ENCODE measurements around the gene COPG1. TPM values are rescaled to one million over a fixed set of nuclear protein-coding genes. Genes with fewer than 3 reads are reported as not detected.
"Not testable (repeated sequence)": the region's sequence is repeated elsewhere in the genome, so short reads cannot be mapped to it uniquely, and the experiment has no call there.

Gene COPG1
- polyA plus RNA-seq = 10 to 100 TPM; 76.5 to 89.2 (median 82.1) TPM

GRCh38 chr3:129249284-129250065 is at the start of gene COPG1:
Gene COPG1 (plus strand): TSS chr3:129249606. CDS start chr3:129249710, 104 bp downstream.
- H3K27ac ChIP-seq (ENCODE audit: low read depth, low read length) = peak within 1 kb of the TSS; percentile 8
- 0 to 1% (median 0%) methylated on average over 41 to 48 of the region's 48 CpGs for WGBS, 3 donors

DNA sequence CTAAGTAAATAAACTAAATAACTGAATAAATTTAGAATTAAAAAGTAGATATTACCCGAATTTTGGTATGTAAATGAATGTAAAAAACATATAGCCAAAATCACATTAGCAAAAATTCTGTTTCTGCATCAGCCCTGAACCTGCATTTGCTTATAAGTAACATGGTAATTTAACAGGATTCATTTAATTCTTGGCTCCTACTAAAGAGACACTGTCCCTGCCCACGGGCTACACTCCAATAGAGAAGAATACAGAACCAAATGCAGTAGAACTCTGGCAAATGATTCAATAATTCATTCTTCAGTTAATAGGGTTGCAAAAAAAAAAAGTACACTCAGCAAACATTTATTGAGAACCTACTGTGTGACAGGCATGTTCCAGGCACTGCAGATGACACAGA is 44.9 kb upstream of the COPG1 start:
- WGBS, 3 donors = 65 to 75% (median 71%) methylated on average over 2 of the region's 2 CpGs
- H3K27ac ChIP-seq (ENCODE audit: low read depth, low read length) = no peak overlapping the region

DNA sequence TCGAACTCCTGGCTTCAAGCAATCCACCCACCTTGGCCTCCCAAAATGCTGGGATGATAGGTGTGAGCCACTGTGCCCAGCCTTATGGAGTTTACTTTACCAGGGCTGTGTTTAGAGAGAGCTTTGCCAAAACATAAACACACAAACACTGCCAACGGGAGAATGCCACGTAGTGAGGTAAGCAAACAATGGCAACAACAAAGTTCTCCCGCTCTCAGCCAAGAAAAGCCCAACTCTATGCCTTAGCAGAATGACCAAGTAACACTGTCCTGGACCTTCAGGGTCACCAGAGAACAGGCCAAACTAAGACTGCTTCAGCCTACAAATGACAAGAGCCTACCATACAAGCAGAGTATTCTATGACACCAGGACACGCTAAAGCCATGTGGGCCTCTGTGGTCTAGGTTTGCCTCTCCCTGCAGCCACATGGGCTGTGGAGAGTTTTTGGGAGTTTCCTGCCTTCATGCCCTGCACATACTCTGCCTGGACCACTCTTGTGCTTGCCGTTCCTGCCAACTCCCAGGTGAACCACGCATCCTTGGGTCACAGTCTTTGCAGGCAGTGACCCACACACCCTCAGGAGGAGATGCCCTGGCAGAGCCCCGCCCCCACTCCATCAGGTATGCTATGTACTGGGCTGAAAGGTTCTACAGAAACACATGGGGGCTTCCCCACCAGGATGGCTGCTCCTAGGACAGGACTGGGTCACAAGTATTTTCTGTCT is 44.1 kb upstream of the COPG1 start:
- 83 to 91% (median 89%) methylated on average over 8 of the region's 8 CpGs for WGBS, 3 donors
- H3K27ac ChIP-seq (ENCODE audit: low read depth, low read length) = no peak overlapping the region

DNA sequence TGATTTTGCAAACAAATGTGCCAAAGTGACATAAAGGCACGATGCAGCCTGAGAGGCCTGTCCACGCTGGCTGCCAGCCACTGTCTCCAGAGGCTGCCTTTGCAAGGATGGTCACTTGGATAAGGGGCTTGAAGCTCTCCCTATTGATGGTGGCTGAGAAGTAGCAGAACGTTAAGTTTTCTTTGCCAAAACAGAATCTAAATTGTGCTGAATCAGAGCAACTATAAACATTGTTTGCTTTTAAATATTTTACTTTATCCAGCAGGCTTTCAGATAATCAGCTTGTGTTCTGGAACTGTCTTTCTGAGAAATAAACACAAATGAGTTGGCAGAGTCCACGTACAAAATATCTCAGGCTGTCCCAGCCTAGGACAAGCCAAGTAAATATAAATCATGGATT is 41.9 kb upstream of the COPG1 start:
- 38 to 65% (median 56%) methylated on average over 4 of the region's 4 CpGs for WGBS, 3 donors
- no peak overlapping the region for H3K27ac ChIP-seq (ENCODE audit: low read depth, low read length)

DNA sequence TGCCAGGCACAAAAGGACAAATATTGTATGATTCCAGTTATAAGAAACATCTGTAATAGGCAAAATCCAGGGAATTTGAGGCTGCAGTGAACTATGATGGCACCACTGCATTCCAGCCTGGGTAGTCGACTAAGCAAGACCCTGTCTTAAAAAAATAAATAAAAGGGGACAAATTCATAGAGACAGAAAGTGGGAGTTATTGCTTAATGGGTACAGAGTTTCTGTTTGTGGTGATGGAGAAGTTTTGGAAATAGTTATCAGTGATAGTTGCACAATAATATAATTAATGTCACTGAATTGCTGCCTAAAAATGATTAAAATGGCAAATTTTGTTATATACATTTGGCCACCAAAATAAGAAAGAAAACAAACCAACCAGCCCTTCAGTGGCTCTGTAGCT is 38.1 kb upstream of the COPG1 start:
- H3K27ac ChIP-seq (ENCODE audit: low read depth, low read length) = no peak overlapping the region
- 31 to 80% (median 35%) methylated on average over 1 of the region's 1 CpG for WGBS, 3 donors

DNA sequence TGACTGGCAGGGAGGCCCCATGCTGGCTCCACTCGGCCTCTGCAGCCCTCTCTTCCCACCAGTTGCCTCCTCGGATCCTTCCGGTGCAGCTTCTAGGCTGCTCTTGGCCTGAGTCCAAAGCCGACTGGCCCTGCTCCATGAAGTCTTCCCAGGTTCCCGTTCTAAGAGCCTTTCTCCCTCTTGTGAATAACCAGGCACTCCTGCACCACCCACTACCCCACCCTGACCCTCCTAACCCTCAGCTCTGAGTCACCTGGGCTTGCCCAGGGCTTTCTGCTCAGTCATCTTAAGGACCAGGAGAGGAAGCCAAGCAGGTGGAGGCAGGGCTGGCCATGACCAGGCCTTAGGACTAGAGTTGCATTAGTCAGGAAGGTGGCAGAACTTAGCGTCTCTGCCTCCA is 37.6 kb upstream of the COPG1 start:
- no peak overlapping the region for H3K27ac ChIP-seq (ENCODE audit: low read depth, low read length)
- 11 to 22% (median 13%) methylated on average over 6 of the region's 6 CpGs for WGBS, 3 donors

- WGBS, 3 donors = 96 to 100% (median 98%) methylated on average over 5 of the region's 5 CpGs
- H3K27ac ChIP-seq (ENCODE audit: low read depth, low read length) = no peak overlapping the region
Observed at GRCh38 chr3:129213238-129213637, 36.2 kb upstream of the COPG1 start.

DNA sequence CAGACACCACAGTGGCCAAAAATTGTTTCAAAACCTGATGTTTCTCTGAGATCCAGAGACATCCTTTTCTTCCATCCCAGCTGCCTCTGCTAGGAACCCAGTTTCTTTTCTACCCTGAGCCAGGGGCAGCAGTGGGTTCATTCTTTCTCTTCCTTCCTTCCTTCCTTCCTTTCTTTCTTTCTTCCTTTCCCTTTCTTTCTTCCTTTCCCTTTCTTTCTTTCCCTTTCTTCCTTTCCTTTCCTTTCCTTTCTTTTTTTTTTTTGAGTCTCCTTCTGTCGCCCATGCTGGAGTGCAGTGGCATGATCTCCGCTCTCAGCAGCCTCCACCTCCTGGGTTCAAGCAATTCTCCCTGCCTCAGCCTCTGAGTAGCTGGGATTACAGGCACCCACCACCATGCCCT is 30.7 kb upstream of the COPG1 start:
- WGBS, 3 donors = 85 to 90% (median 90%) methylated on average over 2 of the region's 2 CpGs
- no peak overlapping the region for H3K27ac ChIP-seq (ENCODE audit: low read depth, low read length)

DNA sequence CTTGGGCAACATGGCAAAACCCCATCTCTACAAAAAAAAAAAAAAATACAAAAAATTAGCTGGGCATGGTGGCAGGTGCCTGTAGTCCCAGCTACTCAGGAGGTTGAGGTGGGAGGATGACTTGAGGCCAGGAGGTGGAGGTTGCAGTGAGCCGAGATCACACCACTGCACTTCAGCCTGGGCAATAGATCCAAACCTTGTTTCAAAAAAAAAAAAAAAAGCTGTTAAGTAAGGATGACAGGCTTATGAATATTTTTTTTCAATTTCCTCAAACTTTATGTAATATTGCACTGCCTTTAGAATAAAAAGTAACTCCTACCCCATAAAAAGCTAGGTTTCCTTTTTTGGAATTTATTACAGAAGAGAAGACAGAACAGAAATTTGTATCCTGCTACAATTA is 25.0 kb upstream of the COPG1 start:
- not testable (repeated sequence) for H3K27ac ChIP-seq (ENCODE audit: low read depth, low read length)
- WGBS, 3 donors = 52 to 80% (median 58%) methylated on average over 1 of the region's 1 CpG

DNA sequence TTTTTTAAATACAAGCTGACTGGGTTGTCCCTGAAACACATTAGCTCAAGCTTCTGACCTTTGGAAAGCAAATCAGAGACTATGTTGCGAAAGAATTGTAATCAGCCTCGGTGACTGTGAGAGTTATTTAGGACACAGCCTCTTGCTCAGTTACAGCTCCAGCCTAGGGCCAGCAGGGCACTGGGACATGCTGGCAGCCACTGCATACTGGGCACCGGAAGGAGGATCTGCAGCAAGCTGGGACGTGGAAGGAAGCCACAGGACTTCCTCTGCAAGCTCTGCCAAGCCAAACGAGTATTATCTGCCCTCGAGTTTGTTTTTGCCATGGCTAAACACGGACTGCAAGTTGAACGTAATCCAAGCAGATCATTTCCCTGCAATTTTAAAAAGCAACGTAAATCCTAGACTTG is 24.4 kb upstream of the COPG1 start:
- no peak overlapping the region for H3K27ac ChIP-seq (ENCODE audit: low read depth, low read length)
- WGBS, 3 donors = 1 to 2% (median 2%) methylated on average over 9 of the region's 9 CpGs

GRCh38 chr3:129226374-129226773 is 23.0 kb upstream of the COPG1 start:
- no peak overlapping the region for H3K27ac ChIP-seq (ENCODE audit: low read depth, low read length)
- WGBS, 3 donors = 62 to 85% (median 64%) methylated on average over 6 of the region's 6 CpGs

DNA sequence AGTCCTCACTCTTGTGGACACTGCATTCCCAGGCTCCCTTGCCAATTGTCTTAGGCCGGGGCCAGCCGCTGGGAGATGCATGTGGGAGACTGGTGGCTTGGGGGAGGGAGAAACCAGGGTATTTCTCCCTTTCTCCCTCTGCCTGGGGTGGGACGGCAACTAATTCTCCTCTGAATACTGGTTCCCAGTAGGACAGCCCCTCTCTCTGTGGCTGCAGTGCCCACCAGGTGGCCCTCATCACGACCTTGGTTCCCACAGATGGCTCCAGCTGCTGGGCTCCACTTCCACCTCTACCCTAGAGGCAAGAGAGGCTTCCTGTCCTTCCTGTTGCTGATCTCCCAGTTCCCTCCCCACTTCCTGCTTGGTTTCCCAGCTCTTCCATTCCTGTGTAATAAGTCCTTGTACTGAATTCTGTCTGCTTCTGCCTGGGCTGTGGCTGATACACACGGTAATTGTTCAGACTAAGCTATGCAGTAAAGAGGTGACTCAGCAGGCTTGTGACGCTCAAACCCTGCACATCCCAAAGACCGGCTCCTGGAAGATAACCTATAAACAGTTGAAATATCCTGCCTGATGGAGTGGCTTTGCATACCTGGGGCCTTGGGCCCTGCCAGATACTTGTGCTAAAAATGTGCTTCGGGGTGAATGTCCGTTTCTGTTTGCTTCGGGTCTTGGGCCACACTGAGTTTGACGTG is 20.4 kb upstream of the COPG1 start:
- H3K27ac ChIP-seq (ENCODE audit: low read depth, low read length) = peak overlapping the region; percentile 72
- WGBS, 3 donors = 47 to 79% (median 50%) methylated on average over 11 of the region's 11 CpGs

- 40 to 67% (median 50%) methylated on average over 7 of the region's 7 CpGs for WGBS, 3 donors
- peak overlapping the region; percentile 29 for H3K27ac ChIP-seq (ENCODE audit: low read depth, low read length)
Observed at GRCh38 chr3:129230311-129231019, 18.9 kb upstream of the COPG1 start.

DNA sequence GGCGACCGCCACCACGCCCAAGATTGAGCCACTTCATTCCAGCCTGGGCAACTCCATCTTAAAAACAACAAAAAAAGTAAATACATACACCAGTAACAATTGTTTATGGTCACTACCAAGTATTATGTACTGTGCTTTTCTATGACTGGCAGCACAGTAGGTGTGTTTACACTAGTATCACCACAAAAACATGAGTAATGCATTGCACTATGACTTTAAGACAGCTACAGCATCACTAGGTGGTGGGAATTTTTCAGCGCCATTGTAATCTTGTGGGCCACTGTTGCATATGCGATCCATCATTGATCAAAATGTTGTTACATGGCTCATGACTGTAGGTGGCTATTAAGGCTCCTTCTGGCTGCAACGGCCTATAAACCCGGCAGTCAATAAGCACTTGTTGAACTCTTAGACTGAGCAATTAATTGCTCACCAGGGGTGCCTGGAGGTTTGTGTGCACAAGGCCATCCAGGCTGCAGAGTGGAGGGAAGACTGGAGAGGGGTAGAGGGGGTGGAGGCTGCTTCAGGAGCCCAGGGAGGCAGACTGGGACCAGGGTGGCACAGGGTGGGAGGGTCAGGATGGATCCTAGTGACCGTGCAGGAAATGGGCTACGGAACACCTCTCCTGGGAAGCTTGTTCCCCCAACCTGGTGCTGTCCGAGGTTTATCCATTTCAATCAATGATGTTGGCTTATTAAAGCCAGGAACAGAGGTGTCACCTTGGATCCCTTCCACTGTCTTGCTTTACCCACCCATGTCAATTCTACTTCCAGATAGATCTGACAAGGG is 17.9 kb upstream of the COPG1 start:
- 52 to 87% (median 81%) methylated on average over 10 of the region's 10 CpGs for WGBS, 3 donors
- peak overlapping the region; percentile 76 for H3K27ac ChIP-seq (ENCODE audit: low read depth, low read length)

DNA sequence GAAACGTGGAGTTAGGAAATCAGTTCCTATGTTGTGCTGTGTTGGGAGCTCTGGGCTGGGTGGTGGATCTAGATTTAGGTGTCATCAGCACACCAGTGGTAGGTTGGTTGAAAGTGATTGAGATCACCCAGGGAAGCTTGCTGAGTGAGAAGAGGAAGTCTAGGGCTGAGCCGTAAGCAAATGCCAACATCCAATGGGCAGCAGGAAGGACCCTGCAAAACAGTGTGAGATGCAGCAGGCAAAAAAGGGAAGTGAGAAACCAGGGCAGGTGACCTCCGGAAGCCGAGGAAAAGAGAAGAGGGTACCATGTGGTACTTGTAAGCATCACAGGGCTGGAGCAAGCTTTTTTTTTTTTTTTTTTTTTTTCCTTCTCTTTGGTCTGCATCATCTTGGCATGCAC is 15.9 kb upstream of the COPG1 start:
- peak overlapping the region; percentile 62 for H3K27ac ChIP-seq (ENCODE audit: low read depth, low read length)
- WGBS, 3 donors = 44 to 71% (median 52%) methylated on average over 4 of the region's 4 CpGs

- no peak overlapping the region for H3K27ac ChIP-seq (ENCODE audit: low read depth, low read length)
- whole genome bisulfite sequencing, 3 donors = 86 to 91% (median 90%) methylated on average over 3 of the region's 3 CpGs
Observed at GRCh38 chr3:129234441-129234840, 15.0 kb upstream of the COPG1 start.

GRCh38 chr3:129235344-129235917 is 14.0 kb upstream of the COPG1 start:
- H3K27ac ChIP-seq (ENCODE audit: low read depth, low read length) = no peak overlapping the region
- WGBS, 3 donors = 88 to 92% (median 90%) methylated on average over 4 of the region's 4 CpGs

Measured in adipose tissue (tissue), 3 donors.